HG02885 (cell line): ENCODE results near the gene OPTC.
"Not testable (repeated sequence)": the region's sequence is repeated elsewhere in the genome, so short reads cannot be mapped to it uniquely, and the experiment has no call there.

Experiments
- ATAC-seq: cut with Tn5 transposase; IDR thresholded peaks from one replicate; pipeline ENCODE4 v1.9.1; 2021; ENCODE audit warnings: mild to moderate bottlenecking; ENCODE audit not compliant: unreplicated experiment, poor library complexity

The OPTC gene

DNA sequence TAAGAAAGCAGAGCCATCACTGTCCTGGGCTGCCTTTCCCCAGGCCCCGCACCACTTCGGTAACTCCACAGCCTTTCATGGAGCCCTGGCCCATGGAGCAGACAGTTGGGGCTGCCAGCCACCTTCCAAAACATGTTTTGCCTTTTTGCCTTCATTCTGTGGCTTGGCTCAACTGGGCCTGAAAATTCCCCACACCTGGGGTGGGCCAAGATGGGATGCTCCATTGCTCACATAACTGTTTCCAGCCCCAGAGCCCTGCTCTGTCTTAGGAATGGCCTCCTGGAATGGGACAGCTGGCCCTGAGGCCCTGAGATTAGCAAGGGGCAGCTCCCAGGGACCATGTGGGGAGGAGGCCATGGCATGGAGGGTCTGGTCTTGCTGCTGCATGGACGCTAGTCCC lies 29.2 kb upstream of the OPTC start:
- ATAC-seq = no peak

DNA sequence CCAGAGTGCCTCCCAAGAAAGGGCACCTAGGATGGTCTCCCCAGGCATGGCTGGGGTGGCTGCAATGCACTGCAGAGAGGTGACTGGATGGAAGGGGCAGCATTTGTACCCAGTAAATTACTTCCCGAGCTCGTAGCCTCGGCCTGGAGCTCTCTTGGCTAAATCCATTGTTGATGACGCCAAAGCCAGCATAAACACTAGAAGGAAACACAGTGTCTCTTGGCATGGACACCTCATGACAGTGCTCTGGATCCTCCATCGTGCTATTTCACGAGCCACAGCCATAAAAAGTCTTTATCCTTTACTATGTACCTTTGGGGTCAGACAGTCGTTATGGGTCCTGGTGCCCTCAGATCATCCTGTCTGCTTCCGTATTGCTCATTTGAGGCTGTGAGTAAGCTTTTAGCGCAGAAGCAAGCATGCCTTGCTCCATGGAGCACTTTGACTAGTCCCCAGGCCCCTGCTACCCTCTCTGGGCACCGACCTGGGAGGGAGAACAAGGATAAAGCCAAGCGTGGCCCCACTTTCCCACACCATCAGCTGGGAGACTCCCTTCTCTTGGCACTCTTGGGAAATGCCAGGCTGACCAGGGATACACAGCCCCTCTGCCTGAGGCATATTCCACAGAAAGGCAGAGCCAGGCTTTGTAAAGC lies 28.7 kb upstream of the OPTC start:
- ATAC-seq = no peak

- ATAC-seq = no peak
Measured at GRCh38 chr1:203465948-203466347, 28.0 kb upstream of the OPTC start.

GRCh38 chr1:203466906-203467549 lies 26.9 kb upstream of the OPTC start:
- not testable (repeated sequence) for ATAC-seq

DNA sequence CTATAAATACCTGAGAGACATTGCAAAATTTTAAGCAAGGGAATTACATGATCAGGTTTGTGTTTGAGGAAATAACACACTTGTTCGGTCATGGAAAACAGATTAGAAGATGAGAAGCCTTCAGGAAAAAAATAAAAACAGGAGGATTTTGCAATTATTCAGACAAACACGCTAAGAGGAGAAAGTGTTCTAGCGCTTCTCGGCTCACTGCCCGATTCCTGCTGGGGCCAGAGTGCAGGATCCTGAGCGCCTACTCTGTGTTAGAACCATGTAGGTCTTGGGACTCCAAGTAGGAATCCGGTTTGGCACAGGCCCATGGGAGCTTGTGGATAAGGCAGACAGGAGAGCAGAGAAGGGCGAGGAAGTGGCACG lies 26.4 kb upstream of the OPTC start:
- no peak for ATAC-seq

DNA sequence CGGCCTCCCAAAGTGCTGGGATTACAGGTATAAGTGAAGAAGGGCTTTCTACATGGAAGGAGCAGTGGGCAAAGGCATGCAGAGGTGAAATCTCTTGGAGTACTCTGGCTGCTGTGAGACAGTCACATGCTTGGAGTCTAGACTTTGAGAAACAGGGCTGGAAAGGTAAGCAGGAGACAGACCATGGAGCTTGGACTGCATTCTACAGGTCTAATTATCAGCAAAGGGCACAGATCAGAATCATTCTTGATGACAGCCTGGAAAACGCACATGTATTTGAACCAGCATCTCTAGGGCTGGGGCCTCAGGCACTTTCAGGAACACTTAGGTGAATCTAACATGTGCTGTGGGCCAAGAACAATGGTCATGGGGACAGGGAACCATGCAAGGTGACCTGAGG lies 25.6 kb upstream of the OPTC start:
- ATAC-seq = no peak

- no peak for ATAC-seq
Measured at GRCh38 chr1:203470240-203470639, 23.7 kb upstream of the OPTC start.

DNA sequence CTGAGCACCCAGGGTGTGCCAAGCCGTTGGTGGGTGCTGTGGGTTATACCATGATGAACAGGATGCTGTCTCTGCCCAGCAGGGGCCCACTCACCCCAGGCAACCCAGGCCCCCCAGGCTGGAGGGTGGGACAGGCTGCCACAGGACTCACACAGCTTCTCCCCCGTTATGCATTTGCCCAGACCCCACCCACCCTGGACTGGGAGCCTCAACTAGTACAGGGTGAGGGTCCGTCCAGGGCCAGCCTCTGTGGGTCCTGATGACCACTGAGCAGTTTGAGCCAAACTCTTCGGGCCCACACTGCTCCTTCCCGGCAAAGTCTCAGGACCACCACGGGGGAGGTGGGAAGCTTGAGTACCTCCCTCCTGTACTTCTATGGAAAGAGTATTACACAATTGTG lies 22.1 kb upstream of the OPTC start:
- no peak for ATAC-seq

GRCh38 chr1:203473281-203473680 lies 20.7 kb upstream of the OPTC start:
- ATAC-seq = no peak

DNA sequence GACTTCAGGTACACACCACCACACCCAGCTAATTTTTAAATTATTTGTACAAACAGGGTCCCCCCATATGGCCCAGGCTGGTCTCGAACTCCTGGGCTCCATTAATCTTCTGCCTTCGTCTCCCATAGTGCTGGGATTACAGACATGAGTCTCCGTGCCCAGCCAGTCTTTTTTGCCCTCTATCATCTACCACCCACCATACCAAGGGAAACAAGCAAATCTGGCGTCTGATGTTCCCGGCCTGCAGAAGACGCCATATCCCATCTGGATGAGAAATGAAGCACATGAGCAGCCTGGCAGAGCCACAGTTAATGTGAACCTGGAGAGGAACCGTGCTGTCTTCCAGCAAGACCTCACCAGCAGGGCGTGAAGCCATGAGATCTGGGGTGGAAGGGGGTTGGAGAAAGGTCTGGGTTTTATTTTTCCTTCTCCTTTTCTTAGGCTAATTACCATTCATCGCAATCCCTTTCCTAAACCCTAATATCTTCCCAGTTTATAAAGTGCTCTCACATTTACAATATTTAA lies 20.1 kb upstream of the OPTC start:
- no peak for ATAC-seq

GRCh38 chr1:203475012-203475981 lies 18.7 kb upstream of the OPTC start, which contains the start of gene PRELP:
Gene PRELP, plus strand, starts transcription at chr1:203475806. Its CDS starts 7,379 bp downstream, at chr1:203483185.
- no peak for ATAC-seq

- ATAC-seq = no peak
Measured at GRCh38 chr1:203476216-203476814, 17.6 kb upstream of the OPTC start.

GRCh38 chr1:203477748-203478147 lies 16.2 kb upstream of the OPTC start:
- ATAC-seq = no peak

DNA sequence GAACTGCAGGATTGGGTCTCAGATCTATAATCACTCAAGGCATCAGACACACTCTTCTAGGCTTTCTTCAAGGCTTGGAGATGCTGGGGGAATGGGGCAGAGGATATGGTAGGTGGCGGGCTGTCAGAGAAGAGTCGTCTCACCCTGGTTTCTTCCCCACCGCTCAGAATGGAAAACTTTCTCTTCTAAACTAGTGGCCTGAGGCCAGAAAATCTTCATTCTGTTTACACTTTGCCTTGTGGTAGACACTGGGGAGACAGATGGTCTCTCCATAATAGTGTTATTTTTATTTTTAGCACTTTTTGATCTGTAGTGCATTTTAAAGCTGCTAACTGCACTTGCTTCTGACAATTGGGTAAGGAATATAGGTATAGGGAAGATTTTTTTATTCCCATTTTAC lies 15.7 kb upstream of the OPTC start:
- no peak for ATAC-seq

DNA sequence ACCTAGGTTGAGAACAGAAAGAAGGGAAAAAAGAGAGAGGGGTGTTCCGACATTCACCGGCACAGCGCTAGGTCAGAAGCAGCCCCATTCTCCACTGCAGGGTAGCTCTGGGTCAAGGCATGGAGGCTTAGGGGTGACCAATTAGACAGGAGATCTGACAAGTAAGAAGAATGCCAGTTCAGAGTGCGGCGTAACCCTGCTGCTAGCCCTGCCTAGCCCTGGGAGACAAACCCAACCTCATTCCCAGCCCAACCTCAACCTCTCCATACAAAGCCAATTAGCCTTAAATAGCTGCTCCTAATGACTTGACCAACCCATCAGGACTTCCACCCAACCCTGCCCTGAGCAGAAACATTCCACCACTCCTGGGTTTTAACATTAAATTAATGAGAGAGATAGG lies 15.0 kb upstream of the OPTC start:
- ATAC-seq = no peak

GRCh38 chr1:203479646-203480045 lies 14.3 kb upstream of the OPTC start:
- no peak for ATAC-seq

- ATAC-seq = no peak
Measured at GRCh38 chr1:203480084-203480483, 13.9 kb upstream of the OPTC start.

DNA sequence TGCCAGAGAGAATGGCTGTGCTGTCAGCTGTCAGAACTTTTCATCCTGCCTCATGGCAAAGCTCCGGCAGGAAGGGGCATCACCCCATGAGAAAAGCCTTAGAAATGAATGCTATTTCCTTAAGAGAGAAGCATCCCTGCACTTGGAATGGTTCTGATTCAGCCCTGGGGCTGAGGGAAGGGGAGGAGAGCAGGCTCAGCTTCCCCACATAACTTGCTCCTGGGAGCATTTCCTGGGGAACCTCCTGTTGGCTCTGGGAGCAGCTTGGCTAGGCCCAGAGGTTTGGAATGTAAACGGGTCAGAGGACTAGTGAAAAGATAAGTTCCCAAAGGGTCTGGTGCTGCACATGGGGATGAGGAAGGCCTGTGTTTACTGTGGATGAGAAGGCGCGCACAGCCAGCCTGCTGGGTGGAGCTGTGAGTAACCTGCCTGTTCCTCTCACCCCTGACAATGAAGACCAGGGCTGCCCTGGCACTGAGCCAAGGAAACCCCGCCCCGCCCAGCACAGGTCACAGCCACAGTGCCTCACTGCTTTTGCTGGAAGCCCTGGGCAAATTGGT lies 13.3 kb upstream of the OPTC start:
- no peak for ATAC-seq

- ATAC-seq = no peak
Measured at GRCh38 chr1:203481196-203481595, 12.8 kb upstream of the OPTC start.
